ENCODE results near the gene SHISA5.
A peak's percentile ranks its signal among the peaks of the same experiment; 100 is the strongest.
"Not testable (repeated sequence)": the region's sequence is repeated elsewhere in the genome, so short reads cannot be mapped to it uniquely, and the experiment has no call there.

The SHISA5 gene

GRCh38 chr3:48478626-48479555 lies 25.1 kb downstream of the SHISA5 start:
- no peak for DNase-seq (ENCODE audit: low read depth in 4 of 4, low spot score in 1 of 4)

GRCh38 chr3:48477959-48478520 lies 25.9 kb downstream of the SHISA5 start:
- DNase-seq (ENCODE audit: low read depth in 4 of 4, low spot score in 1 of 4), result no peak

- DNase-seq (ENCODE audit: low read depth in 4 of 4, low spot score in 1 of 4), result no peak
These were observed 27.4 kb downstream of the SHISA5 start for GRCh38 chr3:48476426-48477053.

GRCh38 chr3:48475188-48475587 lies 28.8 kb downstream of the SHISA5 start:
- DNase-seq (ENCODE audit: low read depth in 4 of 4, low spot score in 1 of 4), result no peak

GRCh38 chr3:48474619-48475018 lies 29.4 kb downstream of the SHISA5 start:
- no peak for DNase-seq (ENCODE audit: low read depth in 4 of 4, low spot score in 1 of 4)

GRCh38 chr3:48474031-48474430 lies 29.9 kb downstream of the SHISA5 start:
- not testable (repeated sequence) for DNase-seq (ENCODE audit: low read depth in 4 of 4, low spot score in 1 of 4)

GRCh38 chr3:48473617-48473952 lies 30.4 kb downstream of the SHISA5 start:
- no peak for DNase-seq (ENCODE audit: low read depth in 4 of 4, low spot score in 1 of 4)

- peak; percentile 78 to 97 (median 86) for DNase-seq (ENCODE audit: low read depth in 4 of 4, low spot score in 1 of 4)
These were observed 30.9 kb downstream of the SHISA5 start for GRCh38 chr3:48472923-48473616.

GRCh38 chr3:48472673-48472922 lies 31.4 kb downstream of the SHISA5 start:
- DNase-seq (ENCODE audit: low read depth in 4 of 4, low spot score in 1 of 4), result no peak

- DNase-seq (ENCODE audit: low read depth in 4 of 4, low spot score in 1 of 4), result no peak
These were observed 33.7 kb downstream of the SHISA5 start for GRCh38 chr3:48470286-48470685.

GRCh38 chr3:48469046-48469915 lies 34.7 kb downstream of the SHISA5 start:
- no peak for DNase-seq (ENCODE audit: low read depth in 4 of 4, low spot score in 1 of 4)

- no peak for DNase-seq (ENCODE audit: low read depth in 4 of 4, low spot score in 1 of 4)
These were observed 35.6 kb downstream of the SHISA5 start for GRCh38 chr3:48468329-48468731.

GRCh38 chr3:48467473-48468267 lies 36.3 kb downstream of the SHISA5 start:
- no peak for DNase-seq (ENCODE audit: low read depth in 4 of 4, low spot score in 1 of 4)

GRCh38 chr3:48467110-48467454 lies 36.9 kb downstream of the SHISA5 start:
- no peak for DNase-seq (ENCODE audit: low read depth in 4 of 4, low spot score in 1 of 4)

GRCh38 chr3:48466386-48467109 lies 37.4 kb downstream of the SHISA5 start:
- peak in 1 of 4 experiments; percentile 27 for DNase-seq (ENCODE audit: low read depth in 4 of 4, low spot score in 1 of 4)

GRCh38 chr3:48465531-48466378 lies 38.2 kb downstream of the SHISA5 start:
- DNase-seq (ENCODE audit: low read depth in 4 of 4, low spot score in 1 of 4), result peak; percentile 45 to 78 (median 66)

GRCh38 chr3:48465237-48465530 lies 38.8 kb downstream of the SHISA5 start:
- no peak for DNase-seq (ENCODE audit: low read depth in 4 of 4, low spot score in 1 of 4)

GRCh38 chr3:48464713-48465221 lies 39.2 kb downstream of the SHISA5 start:
- no peak for DNase-seq (ENCODE audit: low read depth in 4 of 4, low spot score in 1 of 4)

GRCh38 chr3:48463703-48464102 lies 40.3 kb downstream of the SHISA5 start:
- no peak for DNase-seq (ENCODE audit: low read depth in 4 of 4, low spot score in 1 of 4)

Data from stimulated activated CD4-positive, alpha-beta T cell treated with anti-CD3 and anti-CD28 coated beads, Interleukin-1b, Interleukin-23, amount 100 ng/mL, for 24 hours (primary cell).